K562 (cell line): ENCODE measurements around the gene RTBDN. TPM values are rescaled to one million over a fixed set of nuclear protein-coding genes. Genes with fewer than 3 reads are reported as not detected.

Source experiments
- ATF7 ChIP-seq: fragments of 450-650 bp; IDR thresholded peaks from 2 replicates; pipeline ENCODE4 v1.7.1; 2014; ENCODE audit warnings: mild to moderate bottlenecking, moderate library complexity
- BRD9 ChIP-seq: fragments of 450-650 bp; IDR thresholded peaks from 2 replicates; pipeline ENCODE4 v1.6.1; 2018; ENCODE audit warnings: low read depth; ENCODE audit not compliant: partially characterized antibody
- EZH2 ChIP-seq: IDR thresholded peaks from 2 replicates; pipeline ENCODE4 v1.6.1; 2012; ENCODE audit warnings: low read depth, mild to moderate bottlenecking, inconsistent platforms, low read length, borderline replicate concordance
- HDAC8 ChIP-seq: fragments of 450-650 bp; IDR thresholded peaks from 2 replicates; pipeline ENCODE4 v1.6.1; 2016; ENCODE audit warnings: mild to moderate bottlenecking, missing genetic modification characterization, moderate library complexity, missing compliant biosample characterization
- KHSRP ChIP-seq: fragments of 450-650 bp; IDR thresholded peaks from 2 replicates; pipeline ENCODE4 v1.6.1; 2017
- MAFK ChIP-seq: IDR thresholded peaks from 2 replicates; pipeline ENCODE4 v1.6.1; 2011; ENCODE audit warnings: low read length, improper control_type of control experiment
- MXD1 ChIP-seq: fragments of 250-450 bp; sonication (Bioruptor Pico); IDR thresholded peaks from 2 replicates; pipeline ENCODE4 v1.8.0; 2021; ENCODE audit warnings: borderline replicate concordance, mild to moderate bottlenecking, moderate library complexity; ENCODE audit not compliant: poor library complexity, severe bottlenecking
- NCOA2 ChIP-seq, 2 experiments: fragments of 450-650 bp; IDR thresholded peaks; 2 replicates each; pipeline ENCODE4 v1.6.1; 2018; ENCODE audit warnings: mild to moderate bottlenecking in 2 of 2, moderate library complexity in 1 of 2; ENCODE audit not compliant: partially characterized antibody in 2 of 2
- NEUROD1 ChIP-seq: fragments of 150-350 bp; IDR thresholded peaks from 2 replicates; pipeline ENCODE4 v1.6.1; 2014; ENCODE audit warnings: borderline replicate concordance, low read length, low read depth; ENCODE audit not compliant: partially characterized antibody
- SIN3B ChIP-seq: fragments of 450-650 bp; IDR thresholded peaks from 2 replicates; pipeline ENCODE4 v1.6.1; 2017; ENCODE audit warnings: low read depth, mild to moderate bottlenecking, moderate library complexity
- SMARCE1 ChIP-seq: fragments of 450-650 bp; IDR thresholded peaks from 2 replicates; pipeline ENCODE4 v1.7.1; 2016; ENCODE audit warnings: mild to moderate bottlenecking
- TOE1 ChIP-seq, 2 experiments: fragments of 450-650 bp in 1 of 2; sonication (generic) in 1 of 2; formaldehyde crosslinking in 1 of 2; IDR thresholded peaks; 2 replicates each; pipeline versions ENCODE4 v1.7.1 to v1.8.0; 2016 to 2022; ENCODE audit warnings: borderline replicate concordance in 2 of 2, mild to moderate bottlenecking in 2 of 2, antibody characterized with exemption in 1 of 2, inconsistent platforms in 1 of 2, low read depth in 1 of 2, missing genetic modification reagents in 1 of 2, moderate library complexity in 1 of 2
- U2AF1 ChIP-seq: fragments of 200-400 bp; formaldehyde crosslinking; optimal IDR thresholded peaks from 2 replicates; pipeline ENCODE3; 2017; ENCODE audit warnings: mild to moderate bottlenecking, low read depth, low read length, moderate library complexity
- ZBTB8A ChIP-seq: fragments of 450-650 bp; IDR thresholded peaks from 2 replicates; pipeline ENCODE4 v1.6.1; 2018; ENCODE audit warnings: mild to moderate bottlenecking, moderate library complexity; ENCODE audit not compliant: partially characterized antibody
- ZNF57 ChIP-seq: fragments of 450-650 bp; formaldehyde crosslinking; IDR thresholded peaks from 2 replicates; pipeline ENCODE4 v1.4.0; 2020; ENCODE audit warnings: mild to moderate bottlenecking, moderate library complexity
- ZNF592 ChIP-seq: fragments of 450-650 bp; IDR thresholded peaks from 2 replicates; pipeline ENCODE4 v1.6.1; 2017; ENCODE audit warnings: antibody characterized with exemption, mild to moderate bottlenecking
- ZNF75A ChIP-seq: fragments of 450-650 bp; formaldehyde crosslinking; IDR thresholded peaks from 2 replicates; pipeline ENCODE4 v1.4.0; 2020; ENCODE audit warnings: mild to moderate bottlenecking
- polyA plus RNA-seq, 8 experiments: library from polyadenylated mRNA; depleted of rRNA in 4 of 8; stranded (reverse) in 5 of 8; unstranded in 3 of 8; fragments of >200 nt; fragmentation: Nextera tagmentation in 2 of 8; fragmentation: Illumina TruSeq in 1 of 8; extraction: Ambion mirVana in 2 of 8; extraction: Trizol in 1 of 8; gene quantifications; 2 replicates each; pipeline versions ENCODE4 v1.2.1 to v1.2.3, GENCODE V29; 2011 to 2014; ENCODE audit warnings: inconsistent platforms in 1 of 8, missing spikeins in 1 of 8
- total RNA-seq, 7 experiments: library from RNA; depleted of rRNA in 6 of 7; stranded (reverse); fragments of >200 nt in 6 of 7; fragmentation: Illumina TruSeq in 2 of 7; extraction: Trizol in 2 of 7; gene quantifications; 2 replicates each; pipeline versions ENCODE4 v1.2.1 to v1.2.3, GENCODE V29; 2011 to 2021; ENCODE audit warnings: low replicate concordance in 1 of 7
- TF ChIP-seq, protein P1 (sequence below): sonication (generic); formaldehyde crosslinking; IDR thresholded peaks from 2 replicates; pipeline ENCODE4 v1.8.1; 2023; ENCODE audit warnings: mild to moderate bottlenecking, missing genetic modification reagents
- TF ChIP-seq, protein P2 (sequence below), 3 experiments: fragments of 200-800 bp in 1 of 3; sonication (Bioruptor generic) in 1 of 3; sonication (generic) in 1 of 3; formaldehyde crosslinking in 1 of 3; IDR thresholded peaks; 2 replicates each; pipeline versions ENCODE4 v1.6.1 to v1.8.0; 2016 to 2022; ENCODE audit warnings: mild to moderate bottlenecking in 2 of 3, missing compliant biosample characterization in 2 of 3, missing genetic modification characterization in 2 of 3, missing genetic modification reagents in 1 of 3

Gene RTBDN
- total and polyA plus RNA-seq, 9 of the 15 experiments (the other 6 are each of a cell fraction or from before 2014, with no cell fraction given) = 0.20 to 2.3 (median 0.72) TPM; not detected in 1

DNA sequence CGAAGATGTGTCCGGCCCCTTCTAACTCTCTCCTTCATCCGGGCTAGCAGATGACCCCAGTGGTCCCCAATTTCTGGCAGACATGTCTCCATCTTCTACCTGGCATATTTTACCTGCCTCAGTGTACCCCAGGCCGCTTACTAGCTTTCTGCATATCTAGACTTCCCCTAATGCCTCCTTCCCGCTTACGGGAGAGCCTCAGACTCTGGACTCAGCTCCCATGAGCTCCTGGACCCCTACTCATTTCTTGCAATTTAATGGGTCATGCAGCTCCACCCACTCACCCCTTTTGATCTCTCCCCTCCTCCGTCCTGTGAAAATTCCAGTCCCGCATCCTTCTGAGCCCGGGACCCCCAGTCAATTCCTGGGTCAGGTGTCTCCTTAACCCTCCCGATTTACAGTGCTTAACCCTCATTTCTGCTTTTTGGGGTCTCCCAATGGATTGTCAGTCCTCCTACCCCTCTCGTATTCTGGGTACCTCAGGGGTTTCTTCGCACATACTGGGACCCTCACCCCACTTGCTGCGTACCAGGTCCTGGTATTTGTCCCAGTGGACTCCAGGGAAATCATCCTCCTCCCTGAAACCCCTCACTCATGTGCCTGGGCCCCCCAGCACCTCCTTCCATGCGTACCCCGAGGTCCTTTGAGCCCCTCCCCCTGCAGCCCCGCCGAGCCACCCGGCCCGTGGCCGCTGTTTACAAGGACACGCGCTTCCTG is 43.6 kb downstream of the RTBDN start (continued):
- TF ChIP-seq ZNF592 (no peak), HDAC8 (tag) (no peak), ZNF57 (CRISPR knock-in tag) (no peak), NEUROD1 (no peak), U2AF1 (no peak), MAFK (no peak), EZH2 (no peak), ATF7 (no peak), BRD9 (no peak), SMARCE1 (peak; percentile 14; the same call in 1 of the 2 replicates), SIN3B (no peak), MXD1 (no peak), ZNF75A (no peak), KHSRP (no peak), NCOA2 (IDR thresholded peaks at IDR 0.05; ENCODE audit: partially characterized antibody in 2 of 2) (no peak), ZBTB8A (no peak), TOE1 (IDR thresholded peaks at IDR 0.05; ENCODE audit: borderline replicate concordance) (no peak), TOE1 (CRISPR knock-in tag; IDR thresholded peaks at IDR 0.05; ENCODE audit: borderline replicate concordance, low read depth) (no peak)
- TF ChIP-seq, protein P1, sequence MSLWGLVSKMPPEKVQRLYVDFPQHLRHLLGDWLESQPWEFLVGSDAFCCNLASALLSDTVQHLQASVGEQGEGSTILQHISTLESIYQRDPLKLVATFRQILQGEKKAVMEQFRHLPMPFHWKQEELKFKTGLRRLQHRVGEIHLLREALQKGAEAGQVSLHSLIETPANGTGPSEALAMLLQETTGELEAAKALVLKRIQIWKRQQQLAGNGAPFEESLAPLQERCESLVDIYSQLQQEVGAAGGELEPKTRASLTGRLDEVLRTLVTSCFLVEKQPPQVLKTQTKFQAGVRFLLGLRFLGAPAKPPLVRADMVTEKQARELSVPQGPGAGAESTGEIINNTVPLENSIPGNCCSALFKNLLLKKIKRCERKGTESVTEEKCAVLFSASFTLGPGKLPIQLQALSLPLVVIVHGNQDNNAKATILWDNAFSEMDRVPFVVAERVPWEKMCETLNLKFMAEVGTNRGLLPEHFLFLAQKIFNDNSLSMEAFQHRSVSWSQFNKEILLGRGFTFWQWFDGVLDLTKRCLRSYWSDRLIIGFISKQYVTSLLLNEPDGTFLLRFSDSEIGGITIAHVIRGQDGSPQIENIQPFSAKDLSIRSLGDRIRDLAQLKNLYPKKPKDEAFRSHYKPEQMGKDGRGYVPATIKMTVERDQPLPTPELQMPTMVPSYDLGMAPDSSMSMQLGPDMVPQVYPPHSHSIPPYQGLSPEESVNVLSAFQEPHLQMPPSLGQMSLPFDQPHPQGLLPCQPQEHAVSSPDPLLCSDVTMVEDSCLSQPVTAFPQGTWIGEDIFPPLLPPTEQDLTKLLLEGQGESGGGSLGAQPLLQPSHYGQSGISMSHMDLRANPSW (CRISPR knock-in tag) = 0 out of 2 replicates have a peak, but pooled peaks have one; percentile 49
- TF ChIP-seq, protein P2, sequence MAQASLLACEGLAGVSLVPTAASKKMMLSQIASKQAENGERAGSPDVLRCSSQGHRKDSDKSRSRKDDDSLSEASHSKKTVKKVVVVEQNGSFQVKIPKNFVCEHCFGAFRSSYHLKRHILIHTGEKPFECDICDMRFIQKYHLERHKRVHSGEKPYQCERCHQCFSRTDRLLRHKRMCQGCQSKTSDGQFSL (CRISPR knock-in tag; IDR thresholded peaks at IDR 0.05) = no peak
- TF ChIP-seq, protein P2 (tag; IDR thresholded peaks at IDR 0.05) = no peak
